IMR-90 (cell line): ENCODE data around the gene THAP2. TPM values are rescaled to one million over a fixed set of nuclear protein-coding genes. Genes with fewer than 3 reads are reported as not detected.

ENCODE experiments used
- ATAC-seq: fragments of 200-7000 bp; cut with Tn5 transposase; 2 replicates; pipeline ENCODE4 v1.9.1; 2020; ENCODE audit warnings: low read depth, mild to moderate bottlenecking, moderate library complexity
- BruUV-seq: library from RNA; stranded (reverse); fragments of 400-500 nt; replicated peaks from 2 replicates; lab custom pipeline; 2021; lab: Mats Ljungman, UMichigan
- CTCF ChIA-PET: fragments of 300-600 bp; formaldehyde crosslinking; extraction: SDS; loops from one replicate; lab custom pipeline; 2021; ENCODE audit warnings: antibody characterized with exemption; lab: Yijun Ruan, JAX
- POLR2A ChIA-PET: fragments of 300-600 bp; sonication (Branson Sonifier 250); formaldehyde crosslinking; loops from one replicate; lab custom pipeline; 2022; ENCODE audit warnings: antibody characterized with exemption; ENCODE audit not compliant: unreplicated experiment; lab: Charles Lee
- DNase-seq: peaks from one replicate; pipeline ENCODE4 v3.0.0; 2013
- H2AFZ ChIP-seq: replicated peaks from 2 replicates; pipeline ENCODE3; 2013; ENCODE audit warnings: low read length, mild to moderate bottlenecking; ENCODE audit not compliant: poor library complexity
- H2AK5ac ChIP-seq: 2 replicates; pipeline ENCODE4 v1.6.1; 2013; ENCODE audit warnings: low read depth, low read length, inconsistent platforms
- H2AK9ac ChIP-seq: replicated peaks from 2 replicates; pipeline ENCODE3; 2013; ENCODE audit warnings: mild to moderate bottlenecking, low read depth, low read length, moderate library complexity; ENCODE audit not compliant: poor library complexity
- H2BK120ac ChIP-seq: 2 replicates; pipeline ENCODE4 v1.6.1; 2013; ENCODE audit warnings: low read depth, low read length, inconsistent platforms
- H2BK15ac ChIP-seq: 3 replicates; pipeline ENCODE4 v1.6.1; 2013; ENCODE audit warnings: low read depth, low read length, inconsistent platforms
- H2BK20ac ChIP-seq: 2 replicates; pipeline ENCODE4 v1.6.1; 2013; ENCODE audit warnings: low read depth, mild to moderate bottlenecking, inconsistent platforms, low read length, moderate library complexity
- H2BK5ac ChIP-seq: 2 replicates; pipeline ENCODE4 v1.6.1; 2013; ENCODE audit warnings: mild to moderate bottlenecking, low read depth, low read length, inconsistent platforms; ENCODE audit not compliant: poor library complexity, severe bottlenecking
- H3K14ac ChIP-seq: replicated peaks from 2 replicates; pipeline ENCODE4 v1.6.1; 2013; ENCODE audit warnings: low read depth, low read length, inconsistent platforms
- H3K18ac ChIP-seq: 2 replicates; pipeline ENCODE4 v1.6.1; 2013; ENCODE audit warnings: low read depth, low read length, control low read depth
- H3K23ac ChIP-seq: 2 replicates; pipeline ENCODE4 v1.6.1; 2013; ENCODE audit warnings: low read depth, low read length, inconsistent platforms
- H3K27ac ChIP-seq: 2 replicates; pipeline ENCODE4 v1.5.1; 2013; ENCODE audit warnings: mild to moderate bottlenecking, control low read depth, low read length; ENCODE audit not compliant: insufficient read depth
- H3K27me3 ChIP-seq: 2 replicates; pipeline ENCODE4 v1.6.1; 2013; ENCODE audit warnings: low read length; ENCODE audit not compliant: control insufficient read depth, insufficient read depth
- H3K36me3 ChIP-seq: 2 replicates; pipeline ENCODE4 v1.6.1; 2013; ENCODE audit warnings: low read length, mixed read lengths; ENCODE audit not compliant: control insufficient read depth, insufficient read depth
- H3K4ac ChIP-seq: 2 replicates; pipeline ENCODE4 v1.6.1; 2013; ENCODE audit warnings: low read depth, low read length, inconsistent platforms
- H3K4me1 ChIP-seq: 2 replicates; pipeline ENCODE4 v1.6.1; 2013; ENCODE audit warnings: low read length, mixed read lengths; ENCODE audit not compliant: control insufficient read depth, insufficient read depth
- H3K4me2 ChIP-seq: 2 replicates; pipeline ENCODE4 v1.6.1; 2013; ENCODE audit warnings: low read depth, mild to moderate bottlenecking, control low read depth, low read length, moderate library complexity
- H3K4me3 ChIP-seq: 2 replicates; pipeline ENCODE4 v1.5.1; 2013; ENCODE audit warnings: low read depth, mild to moderate bottlenecking, control low read depth, low read length, moderate library complexity; ENCODE audit not compliant: insufficient read depth
- H3K56ac ChIP-seq: 2 replicates; pipeline ENCODE4 v1.6.1; 2013; ENCODE audit warnings: low read length, inconsistent platforms; ENCODE audit not compliant: insufficient read depth; ENCODE audit errors: extremely low read depth
- H3K79me1 ChIP-seq, 2 experiments: 2 replicates each; pipeline ENCODE4 v1.6.1; 2013; ENCODE audit warnings: low read length in 2 of 2, inconsistent platforms in 1 of 2, low read depth in 1 of 2
- H3K9ac ChIP-seq: 2 replicates; pipeline ENCODE4 v1.6.1; 2013; ENCODE audit warnings: low read depth, low read length, control low read depth
- H3K9me1 ChIP-seq: 2 replicates; pipeline ENCODE4 v1.6.1; 2013; ENCODE audit warnings: low read length, inconsistent platforms; ENCODE audit not compliant: insufficient read depth
- H3K9me3 ChIP-seq: 2 replicates; pipeline ENCODE4 v1.6.1; 2013; ENCODE audit warnings: low read length; ENCODE audit not compliant: control insufficient read depth, insufficient read depth
- H4K20me1 ChIP-seq: 2 replicates; pipeline ENCODE4 v1.6.1; 2013; ENCODE audit warnings: low read length, inconsistent platforms; ENCODE audit not compliant: insufficient read depth
- H4K5ac ChIP-seq: 2 replicates; pipeline ENCODE4 v1.6.1; 2013; ENCODE audit warnings: mild to moderate bottlenecking, low read depth, low read length, control low read depth
- H4K8ac ChIP-seq, 2 experiments: 2 replicates each; pipeline ENCODE4 v1.6.1; 2013; ENCODE audit warnings: low read depth in 2 of 2, low read length in 2 of 2, control low read depth in 1 of 2, inconsistent platforms in 1 of 2
- H4K91ac ChIP-seq: 2 replicates; pipeline ENCODE4 v1.6.1; 2013; ENCODE audit warnings: low read depth, low read length, inconsistent platforms; ENCODE audit not compliant: insufficient read depth
- BHLHE40 ChIP-seq: fragments of 150-350 bp; IDR thresholded peaks from 2 replicates; pipeline ENCODE4 v1.6.1; 2016; ENCODE audit warnings: mild to moderate bottlenecking, low read depth, low read length
- CEBPB ChIP-seq: IDR thresholded peaks from 2 replicates; pipeline ENCODE4 v1.6.1; 2012; ENCODE audit warnings: low read depth, low read length, improper control_type of control experiment
- CHD1 ChIP-seq: IDR thresholded peaks from 2 replicates; pipeline ENCODE4 v1.6.1; 2012; ENCODE audit warnings: low read depth, low read length, improper control_type of control experiment
- CTCF ChIP-seq: conservative IDR thresholded peaks from 2 replicates; pipeline ENCODE4 v1.5.1; 2012; ENCODE audit warnings: mild to moderate bottlenecking, low read depth, low read length, improper control_type of control experiment
- FOS ChIP-seq: fragments of 150-350 bp; IDR thresholded peaks from 2 replicates; pipeline ENCODE4 v1.6.1; 2016; ENCODE audit warnings: low read depth, low read length
- MAFK ChIP-seq: IDR thresholded peaks from 2 replicates; pipeline ENCODE4 v1.6.1; 2012; ENCODE audit warnings: low read depth, low read length, improper control_type of control experiment
- MAZ ChIP-seq: IDR thresholded peaks from 2 replicates; pipeline ENCODE4 v1.6.1; 2012; ENCODE audit warnings: low read depth, mild to moderate bottlenecking, low read length, improper control_type of control experiment, moderate library complexity, borderline replicate concordance
- MXI1 ChIP-seq: IDR thresholded peaks from 2 replicates; pipeline ENCODE4 v1.6.1; 2012; ENCODE audit warnings: low read depth, mild to moderate bottlenecking, low read length, moderate library complexity, borderline replicate concordance
- NFE2L2 ChIP-seq: fragments of 150-350 bp; IDR thresholded peaks from 2 replicates; pipeline ENCODE4 v1.6.1; 2016; ENCODE audit warnings: low read depth, mild to moderate bottlenecking, low read length
- POLR2A ChIP-seq: IDR thresholded peaks from 2 replicates; pipeline ENCODE4 v1.6.1; 2012; ENCODE audit warnings: mild to moderate bottlenecking, low read depth, low read length
- RAD21 ChIP-seq: IDR thresholded peaks from 2 replicates; pipeline ENCODE4 v1.6.1; 2012; ENCODE audit warnings: low read length, improper control_type of control experiment
- RCOR1 ChIP-seq: IDR thresholded peaks from 2 replicates; pipeline ENCODE4 v1.6.1; 2012; ENCODE audit warnings: mild to moderate bottlenecking, low read length, improper control_type of control experiment; ENCODE audit not compliant: insufficient replicate concordance
- RFX5 ChIP-seq: IDR thresholded peaks from 2 replicates; pipeline ENCODE4 v1.8.0; 2012; ENCODE audit warnings: low read depth, mild to moderate bottlenecking, low read length, moderate library complexity
- SMC3 ChIP-seq: fragments of 150-350 bp; IDR thresholded peaks from 2 replicates; pipeline ENCODE4 v1.6.1; 2016; ENCODE audit warnings: low read depth, mild to moderate bottlenecking, antibody characterized with exemption, low read length, moderate library complexity
- USF2 ChIP-seq: fragments of 150-350 bp; IDR thresholded peaks from 2 replicates; pipeline ENCODE4 v1.6.1; 2017; ENCODE audit warnings: mild to moderate bottlenecking, antibody characterized with exemption, low read length, low read depth
- WGBS, 2 experiments: methylation state at CpG; one replicate each; pipeline versions ENCODE4 v1.1.5 to v1.1.7; 2013; ENCODE audit warnings: missing lambda C conversion rate in 2 of 2; ENCODE audit not compliant: insufficient read length in 1 of 2; ENCODE audit errors: extremely low coverage in 2 of 2; 5-methylcytosine and 5-hydroxymethylcytosine counted together
- dilution Hi-C: fragments of 300-500 bp; cut with HindIII; formaldehyde crosslinking; loops from one replicate; pipeline ENCODE4 v1.14.3; 2018; ENCODE audit warnings: low sequenced_read_pairs; ENCODE audit not compliant: unreplicated experiment
- in situ Hi-C: fragments of 300-500 bp; cut with MboI; formaldehyde crosslinking; loops from 3 replicates; pipeline ENCODE4 v1.14.3; 2019; ENCODE audit warnings: low sequenced_read_pairs, inconsistent platforms, mixed read lengths
- intact Hi-C: fragments of 100-400 bp; cut with micrococcal nuclease; formaldehyde crosslinking; loops from 2 replicates; pipeline ENCODE4 v1.10.0; 2022
- polyA plus RNA-seq, 3 experiments: library from polyadenylated mRNA; depleted of rRNA; stranded (reverse); fragments of >200 nt; gene quantifications; 2 replicates each; pipeline ENCODE4 v1.2.3, GENCODE V29; 2012; ENCODE audit warnings: low replicate concordance in 1 of 3
- total RNA-seq: library from RNA; depleted of rRNA; stranded (reverse); fragments of >200 nt; gene quantifications from 2 replicates; pipeline ENCODE4 v1.2.3, GENCODE V29; 2012

THAP2 gene
- total and polyA plus RNA-seq, 2 of the 4 experiments (the other 2 are of a cell fraction) = 1.4 to 2.5 TPM

GRCh38 chr12:71727958-71728357, 63.9 kb downstream of the THAP2 start:
- Histone ChIP-seq H3K9me1 (no peaks in the 10 kb centered on the region), H3K18ac (no peak overlapping the region), H3K14ac (no peak overlapping the region), H3K23ac (no peak overlapping the region), H3K79me1 (no peaks in the 10 kb centered on the region), H3K27ac (no peak overlapping the region), H4K5ac (no peak overlapping the region), H3K36me3 (no peaks in the 10 kb centered on the region), H2AK5ac (no peak overlapping the region), H3K27me3 (no peaks in the 10 kb centered on the region), H2AK9ac (no peak overlapping the region), H2BK15ac (no peak overlapping the region), H2BK20ac (no peak overlapping the region), H2AFZ (no peak overlapping the region), H2BK120ac (no peak overlapping the region), H3K4me3 (no peak overlapping the region), H3K9ac (no peak overlapping the region), H3K4ac (no peak overlapping the region), H3K4me1 (no peaks in the 10 kb centered on the region), H2BK5ac (no peak overlapping the region), H3K9me3 (no peaks in the 10 kb centered on the region), H3K4me2 (no peak overlapping the region), H4K20me1 (no peaks in the 10 kb centered on the region), H4K8ac (no peak overlapping the region), H4K91ac (no peak overlapping the region), H3K56ac (no peak overlapping the region)
- BruUV-seq = no TSS peak
- DNase-seq (no peak), ATAC-seq (no peak)
- dilution Hi-C loops (no loop called here), in situ Hi-C loops (no loop called here), intact Hi-C loops (no loop called here)
- TF ChIP-seq USF2 (no peak), FOS (no peak), CTCF (no peak), MAZ (no peak), RAD21 (no peak), POLR2A (no peak), RFX5 (no peak), CHD1 (no peak), SMC3 (no peak), NFE2L2 (no peak), RCOR1 (no peak), MAFK (no peak), CEBPB (no peak), BHLHE40 (no peak), MXI1 (no peak)
- POLR2A ChIA-PET = no interaction called here
- no CpG with 5 or more reads among the region's 5 CpGs for WGBS, 2 experiments
- CTCF ChIA-PET = no interaction called here
